Right kidney (tissue), 1 donor: ENCODE measurements around the gene LRRC8C.
"Not testable (repeated sequence)": the region's sequence is repeated elsewhere in the genome, so short reads cannot be mapped to it uniquely, and the experiment has no call there.

Experiments used
- DNase-seq: peaks from one replicate; pipeline ENCODE4 v3.0.0-alpha.2; 2016

LRRC8C gene

DNA sequence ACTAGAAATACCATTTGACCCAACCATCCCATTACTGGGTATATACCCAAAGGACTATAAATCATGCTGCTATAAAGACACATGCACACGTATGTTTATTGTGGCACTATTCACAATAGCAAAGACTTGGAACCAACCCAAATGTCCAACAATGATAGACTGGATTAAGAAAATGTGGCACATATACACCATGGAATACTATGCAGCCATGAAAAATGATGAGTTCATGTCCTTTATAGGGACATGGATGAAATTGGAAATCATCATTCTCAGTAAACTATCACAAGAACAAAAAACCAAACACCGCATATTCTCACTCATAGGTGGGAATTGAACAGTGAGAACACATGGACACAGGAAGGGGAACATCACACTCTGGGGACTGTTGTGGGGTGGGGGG lies 72.0 kb downstream of the LRRC8C start:
- not testable (repeated sequence) for DNase-seq

- no peak for DNase-seq
Measured at GRCh38 chr1:89705901-89706699, 73.2 kb downstream of the LRRC8C start.

DNA sequence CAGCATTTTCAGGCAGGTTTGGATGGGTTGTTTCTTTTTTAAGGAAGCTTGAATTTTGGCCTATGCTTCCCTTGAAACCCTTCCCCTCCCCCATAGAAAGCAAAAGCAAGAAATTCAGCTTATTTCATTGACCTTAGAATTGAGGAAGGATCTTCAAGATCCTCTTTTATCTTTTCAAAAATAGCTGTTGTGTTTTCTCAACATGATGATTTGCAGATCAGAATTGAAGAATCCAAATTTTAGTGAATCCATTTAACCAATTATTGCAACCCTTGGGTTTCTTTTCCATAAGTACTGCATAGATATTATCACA lies 73.7 kb downstream of the LRRC8C start:
- DNase-seq = no peak

- no peak for DNase-seq
Measured at GRCh38 chr1:89708751-89709375, 75.9 kb downstream of the LRRC8C start.

- DNase-seq = no peak
Measured at GRCh38 chr1:89710498-89711139, 77.7 kb downstream of the LRRC8C start.

DNA sequence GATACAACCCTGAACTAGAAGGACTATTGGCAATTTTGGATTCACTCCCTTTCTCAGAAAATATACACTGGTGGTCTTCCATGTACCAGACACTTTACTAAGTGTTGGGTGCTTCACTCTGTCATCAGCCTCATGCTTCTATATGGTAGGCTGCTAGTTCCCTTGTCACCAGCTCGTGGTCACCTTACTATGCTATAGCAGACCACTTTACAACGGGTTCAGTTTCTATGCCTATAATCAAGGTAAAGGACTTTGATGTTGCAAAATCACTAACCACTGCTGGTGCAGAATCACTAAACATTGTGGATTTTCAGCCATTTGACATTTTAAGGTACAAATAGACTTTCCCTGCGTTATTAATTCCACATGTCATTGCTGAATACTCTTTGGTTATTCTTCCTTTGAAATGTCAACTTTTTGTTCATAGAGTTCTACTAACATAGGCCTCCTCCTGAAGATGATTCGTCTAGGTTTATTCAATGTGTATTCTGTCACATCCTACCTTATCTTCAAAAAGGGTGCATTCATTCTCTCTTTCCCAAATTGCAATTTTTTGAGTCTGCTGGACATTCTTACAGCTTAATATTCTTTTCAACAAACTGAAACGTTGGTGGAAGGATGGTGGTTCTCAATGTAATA lies 78.3 kb downstream of the LRRC8C start:
- no peak for DNase-seq

DNA sequence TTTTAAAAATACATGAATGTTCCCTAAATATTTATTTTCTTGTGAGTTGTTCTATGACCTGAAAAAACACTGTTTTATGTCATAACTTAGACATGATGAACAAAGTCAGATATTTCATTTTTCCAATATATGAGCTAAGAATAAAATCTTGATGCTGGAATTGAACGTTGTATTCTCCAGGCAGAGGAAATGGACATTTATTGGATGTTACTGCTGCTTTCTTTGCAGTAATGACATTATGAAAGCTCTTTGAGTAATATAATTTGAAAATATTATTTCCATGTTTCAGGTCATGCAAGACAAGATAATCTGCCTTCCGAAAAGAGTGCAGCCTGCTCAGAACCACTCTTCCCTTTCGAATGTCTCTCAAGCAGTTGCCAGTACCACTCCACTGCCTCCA lies 79.5 kb downstream of the LRRC8C start:
- DNase-seq = no peak

GRCh38 chr1:89715677-89716076 lies 82.8 kb downstream of the LRRC8C start:
- DNase-seq = no peak

- DNase-seq = no peak
Measured at GRCh38 chr1:89719502-89720306, 86.8 kb downstream of the LRRC8C start.

GRCh38 chr1:89720839-89721238 lies 87.9 kb downstream of the LRRC8C start:
- DNase-seq = no peak

DNA sequence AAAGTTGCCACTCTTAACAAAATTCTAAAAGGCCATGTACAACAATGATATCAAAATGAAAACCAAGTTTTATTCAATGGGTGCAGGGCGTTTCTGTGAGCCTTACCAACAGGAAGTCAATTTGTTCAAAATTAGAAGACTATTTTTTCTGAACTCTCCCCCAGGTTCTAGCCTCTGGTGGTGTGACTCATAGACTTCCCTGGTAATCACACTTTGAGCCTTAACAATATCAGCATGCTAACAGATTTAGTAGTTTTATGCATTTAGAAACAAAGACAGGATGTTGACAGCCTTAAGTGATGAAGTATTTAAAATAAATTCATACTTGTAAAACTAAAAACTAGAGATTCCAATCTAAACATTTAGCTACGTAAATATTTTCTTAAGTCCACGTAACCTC lies 88.4 kb downstream of the LRRC8C start:
- no peak for DNase-seq

DNA sequence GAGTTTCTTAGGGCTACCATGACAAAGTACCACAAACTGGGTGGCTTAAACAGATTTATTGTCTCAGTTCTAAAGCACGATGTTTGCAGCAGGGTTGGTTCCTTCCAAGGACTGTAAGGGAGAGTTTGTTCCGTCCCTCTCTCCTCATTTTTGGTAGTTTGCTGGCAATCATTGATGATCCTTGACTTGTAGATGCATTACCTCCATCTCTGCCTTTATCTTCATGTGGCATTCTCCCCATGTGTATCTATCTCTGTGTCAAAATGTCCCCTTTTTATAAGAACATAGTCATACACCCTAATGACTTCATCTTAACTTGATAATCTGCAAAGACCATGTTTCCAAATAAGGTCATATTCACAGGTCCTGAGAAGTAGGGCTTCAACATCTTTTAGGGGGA lies 90.2 kb downstream of the LRRC8C start:
- DNase-seq = no peak

GRCh38 chr1:89723863-89724262 lies 90.9 kb downstream of the LRRC8C start:
- no peak for DNase-seq

DNA sequence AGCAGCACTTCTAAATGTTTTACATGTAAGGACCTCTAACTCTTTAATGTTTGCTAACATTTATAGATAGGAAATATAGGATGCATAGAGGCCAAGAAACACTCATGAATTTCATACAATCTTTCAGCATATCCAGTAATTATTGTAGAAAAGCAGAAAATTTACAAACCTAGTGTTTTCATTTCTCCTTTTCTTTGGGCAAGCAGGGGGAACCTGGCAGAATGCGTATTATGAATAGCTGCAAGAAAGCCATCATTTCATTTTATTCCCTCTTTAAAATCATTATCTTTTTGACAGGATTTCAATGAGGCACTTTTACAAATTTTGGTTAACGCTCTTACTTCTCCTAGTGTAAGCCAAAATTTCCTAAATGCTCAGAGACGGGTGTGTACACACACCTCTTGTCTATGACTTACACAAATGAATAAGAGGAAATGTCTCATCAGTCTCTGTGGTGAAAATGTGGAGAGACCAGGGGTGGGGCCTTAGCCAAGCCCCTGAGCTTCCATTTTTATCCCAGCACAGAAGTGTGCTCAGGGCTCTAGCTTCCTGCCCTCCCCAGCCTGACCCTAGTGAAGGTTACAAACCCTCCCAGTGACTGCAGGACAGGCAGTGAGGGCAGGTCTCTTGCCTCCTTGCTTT lies 91.6 kb downstream of the LRRC8C start:
- DNase-seq = no peak

DNA sequence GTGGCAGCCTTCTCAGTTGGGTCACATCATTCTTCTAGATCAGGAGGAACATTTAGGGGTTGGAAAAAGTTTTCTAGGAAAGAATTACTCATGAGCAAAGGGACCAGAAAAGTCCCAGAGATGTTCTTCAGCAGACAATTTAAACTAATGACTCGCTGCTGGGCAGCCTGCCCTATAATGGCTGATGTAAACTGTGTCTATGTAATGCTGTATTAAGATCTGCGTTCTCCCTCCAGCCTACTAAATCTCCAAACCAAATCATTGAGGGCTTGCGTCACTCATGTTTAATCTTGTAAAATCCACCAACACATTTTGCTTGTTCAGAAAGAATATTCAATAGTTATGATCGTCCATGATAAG lies 92.1 kb downstream of the LRRC8C start:
- DNase-seq = no peak

DNA sequence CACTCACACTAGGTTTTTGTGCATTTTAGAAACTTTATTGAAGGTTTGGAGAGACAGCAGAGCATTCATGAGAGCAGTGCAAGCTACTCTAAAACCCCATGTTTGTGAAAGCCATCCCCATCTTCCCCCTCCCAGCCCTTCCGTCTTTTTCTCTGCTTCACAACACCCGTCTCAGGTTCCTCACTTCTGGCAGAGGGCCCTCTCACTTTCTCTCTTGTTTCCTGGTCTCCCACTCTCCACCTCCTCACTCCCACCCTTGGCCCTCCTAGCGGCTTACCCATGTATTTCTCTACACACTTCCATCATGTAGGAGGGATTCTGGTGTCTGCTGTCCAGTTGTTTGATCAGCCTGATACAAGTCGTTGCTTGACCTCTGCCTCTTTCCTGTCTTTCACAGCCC lies 92.7 kb downstream of the LRRC8C start:
- DNase-seq = no peak

GRCh38 chr1:89727517-89728312 lies 94.8 kb downstream of the LRRC8C start:
- DNase-seq = no peak

DNA sequence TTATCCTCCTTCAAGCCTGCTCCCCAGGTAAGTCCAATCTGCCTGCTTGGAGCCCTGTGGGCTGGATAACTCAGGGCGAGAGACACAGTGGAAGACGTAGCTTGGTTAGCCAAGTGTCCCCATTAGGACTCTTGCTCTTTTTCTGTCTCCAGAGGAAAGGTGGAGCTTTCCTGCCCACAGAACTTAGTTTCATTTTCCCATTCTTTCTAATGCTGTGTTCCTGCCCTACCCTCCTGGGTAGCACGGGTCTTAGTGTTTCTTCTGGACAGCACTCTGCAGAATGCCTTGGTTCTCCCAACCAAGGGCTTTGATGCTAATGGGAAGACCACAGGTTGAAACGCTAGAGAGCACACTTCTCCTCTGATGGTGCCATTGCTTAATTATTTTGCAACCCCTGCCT lies 95.5 kb downstream of the LRRC8C start:
- no peak for DNase-seq

DNA sequence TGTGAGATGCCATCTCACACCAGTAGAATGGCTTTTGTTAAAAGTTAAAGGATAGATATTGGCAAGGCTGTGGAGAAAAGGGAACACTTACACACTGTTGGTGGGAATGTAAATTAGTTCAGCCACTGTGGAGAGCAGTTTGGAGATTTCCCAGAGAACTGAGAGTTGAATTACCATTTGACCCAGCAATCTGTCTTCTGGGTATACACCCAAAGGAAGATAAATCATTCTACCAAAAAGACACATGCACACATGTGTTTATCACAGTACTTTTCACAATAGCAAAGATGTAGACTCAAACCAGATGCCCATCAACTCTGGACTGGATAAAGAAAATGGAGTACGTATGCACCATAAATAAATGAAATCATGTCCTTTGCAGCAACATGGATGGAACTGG lies 99.3 kb downstream of the LRRC8C start:
- no peak for DNase-seq

- no peak for DNase-seq
Measured at GRCh38 chr1:89732643-89733222, 99.8 kb downstream of the LRRC8C start.

DNA sequence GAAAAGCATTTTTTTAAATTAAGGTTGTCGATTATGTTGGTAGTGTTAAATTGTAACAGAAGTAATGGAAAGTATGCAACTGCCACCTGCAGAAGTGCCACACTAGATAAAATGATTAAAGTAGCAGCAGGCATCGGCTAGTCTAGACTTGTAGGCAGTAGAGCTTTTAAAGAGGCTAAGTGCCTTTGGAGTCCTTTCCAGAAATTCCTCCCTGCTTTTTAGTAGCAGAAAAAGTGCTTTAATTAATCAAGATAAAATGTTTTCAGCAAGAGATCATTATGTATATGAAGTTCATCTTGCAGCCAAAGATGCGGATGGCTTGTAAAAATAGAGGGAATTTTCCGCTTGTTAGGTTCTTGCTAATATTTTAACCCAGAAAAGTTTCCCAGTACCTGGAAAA lies 100.8 kb downstream of the LRRC8C start:
- DNase-seq = no peak
